ENCODE measurements around the gene VPS35L. TPM values are rescaled to one million over a fixed set of nuclear protein-coding genes. Genes with fewer than 3 reads are reported as not detected.

Gene VPS35L
- total RNA-seq, 1 experiment from 2014 or later: 5.4 TPM

GRCh38 chr16:19696961-19697360, 141.5 kb downstream of the VPS35L start:
- Histone ChIP-seq H3K4me1 (peaks cover 11% of the 10 kb centered on the region), H3K27me3 (replicated peaks; ENCODE audit: control insufficient read depth, insufficient read depth, low read length) (no peaks in the 10 kb centered on the region), H3K4me3 (ENCODE audit: low read depth, low read length) (no peak overlapping the region), H3K9me3 (no peaks in the 10 kb centered on the region), H3K36me3 (ENCODE audit: control insufficient read depth, insufficient read depth, low read length) (no peaks in the 10 kb centered on the region)
- no peaks in the 10 kb centered on the region for H3K27me3 Mint-ChIP-seq (ENCODE audit: insufficient read depth, unreplicated experiment)
- BruUV-seq (replicated peaks): no TSS peak
- peaks cover 15% of the 10 kb centered on the region for H3K4me1 Mint-ChIP-seq (ENCODE audit: low read depth, unreplicated experiment)
- H3K4me3 Mint-ChIP-seq (ENCODE audit: unreplicated experiment): no peak overlapping the region
- intact Hi-C loops (cut with micrococcal nuclease; ENCODE audit: unreplicated experiment): no loop called here
- peaks cover 7% of the 10 kb centered on the region for H3K36me3 Mint-ChIP-seq (ENCODE audit: insufficient read depth, unreplicated experiment)
- H3K27ac Mint-ChIP-seq (ENCODE audit: unreplicated experiment): no peak overlapping the region
- H3K9me3 Mint-ChIP-seq (ENCODE audit: unreplicated experiment): no peaks in the 10 kb centered on the region
- ChIA-PET POLR2A (no interaction called here), CTCF (no interaction called here)
- DNase-seq: no peak
- no peak for TF ChIP-seq CTCF (IDR thresholded peaks at IDR 0.05; ENCODE audit: insufficient read depth in 1 of 2, low read depth in 1 of 2, low read length in 1 of 2, severe bottlenecking in 1 of 2, unreplicated experiment in 1 of 2)

- Mint-ChIP-seq H3K27ac (ENCODE audit: unreplicated experiment) (no peak overlapping the region), H3K27me3 (ENCODE audit: insufficient read depth, unreplicated experiment) (no peaks in the 10 kb centered on the region), H3K4me3 (ENCODE audit: unreplicated experiment) (no peak overlapping the region), H3K4me1 (ENCODE audit: low read depth, unreplicated experiment) (peaks cover 15% of the 10 kb centered on the region), H3K36me3 (ENCODE audit: insufficient read depth, unreplicated experiment) (peaks cover 10% of the 10 kb centered on the region), H3K9me3 (ENCODE audit: unreplicated experiment) (no peaks in the 10 kb centered on the region)
- ChIA-PET POLR2A (no interaction called here), CTCF (no interaction called here)
- no peaks in the 10 kb centered on the region for H3K9me3 ChIP-seq
- no peaks in the 10 kb centered on the region for H3K27me3 ChIP-seq (replicated peaks; ENCODE audit: control insufficient read depth, insufficient read depth, low read length)
- intact Hi-C loops (cut with micrococcal nuclease; ENCODE audit: unreplicated experiment): no loop called here
- BruUV-seq (replicated peaks): no TSS peak
- TF ChIP-seq CTCF (IDR thresholded peaks at IDR 0.05; ENCODE audit: insufficient read depth in 1 of 2, low read depth in 1 of 2, low read length in 1 of 2, severe bottlenecking in 1 of 2, unreplicated experiment in 1 of 2): no peak
- H3K4me1 ChIP-seq: peaks cover 11% of the 10 kb centered on the region
- no peak overlapping the region for H3K4me3 ChIP-seq (ENCODE audit: low read depth, low read length)
- H3K36me3 ChIP-seq (ENCODE audit: control insufficient read depth, insufficient read depth, low read length): no peaks in the 10 kb centered on the region
- peak in 1 of 2 experiments; percentile 6 for DNase-seq
Measured at GRCh38 chr16:19697756-19698318, 142.3 kb downstream of the VPS35L start.

- intact Hi-C loops (cut with micrococcal nuclease; ENCODE audit: unreplicated experiment): no loop called here
- no peak for DNase-seq
- BruUV-seq (replicated peaks): no TSS peak
- H3K36me3 ChIP-seq (ENCODE audit: control insufficient read depth, insufficient read depth, low read length): no peaks in the 10 kb centered on the region; the same call in none of the 2 replicates
- Mint-ChIP-seq H3K9me3 (ENCODE audit: unreplicated experiment) (no peaks in the 10 kb centered on the region), H3K4me1 (ENCODE audit: low read depth, unreplicated experiment) (peaks cover 15% of the 10 kb centered on the region), H3K27me3 (ENCODE audit: insufficient read depth, unreplicated experiment) (no peaks in the 10 kb centered on the region), H3K36me3 (ENCODE audit: insufficient read depth, unreplicated experiment) (peaks cover 20% of the 10 kb centered on the region), H3K4me3 (ENCODE audit: unreplicated experiment) (no peak overlapping the region), H3K27ac (ENCODE audit: unreplicated experiment) (no peak overlapping the region)
- ChIA-PET POLR2A (interaction anchor here (1.0 kb wide), 1 partner anchor 19 kb away, joined by 3 read pairs; the partner anchor contains the start of genes IQCK and KNOP1), CTCF (no interaction called here)
- H3K9me3 ChIP-seq: no peaks in the 10 kb centered on the region
- peaks cover 11% of the 10 kb centered on the region for H3K4me1 ChIP-seq
- H3K27me3 ChIP-seq (replicated peaks; ENCODE audit: control insufficient read depth, insufficient read depth, low read length): no peaks in the 10 kb centered on the region
- TF ChIP-seq CTCF (IDR thresholded peaks at IDR 0.05; ENCODE audit: insufficient read depth in 1 of 2, low read depth in 1 of 2, low read length in 1 of 2, severe bottlenecking in 1 of 2, unreplicated experiment in 1 of 2): no peak
- H3K4me3 ChIP-seq (ENCODE audit: low read depth, low read length): no peak overlapping the region
Measured at GRCh38 chr16:19698480-19699465, 143.3 kb downstream of the VPS35L start.

Measured in Caco-2 (cell line).